ENCODE results near the gene LTB. TPM values are rescaled to one million over a fixed set of nuclear protein-coding genes. Genes with fewer than 3 reads are reported as not detected.

LTB gene
- total and polyA plus RNA-seq, 2 of the 13 experiments (the other 11 are each of a cell fraction or from before 2014, with no cell fraction given) = 0.09 to 0.22 TPM

DNA sequence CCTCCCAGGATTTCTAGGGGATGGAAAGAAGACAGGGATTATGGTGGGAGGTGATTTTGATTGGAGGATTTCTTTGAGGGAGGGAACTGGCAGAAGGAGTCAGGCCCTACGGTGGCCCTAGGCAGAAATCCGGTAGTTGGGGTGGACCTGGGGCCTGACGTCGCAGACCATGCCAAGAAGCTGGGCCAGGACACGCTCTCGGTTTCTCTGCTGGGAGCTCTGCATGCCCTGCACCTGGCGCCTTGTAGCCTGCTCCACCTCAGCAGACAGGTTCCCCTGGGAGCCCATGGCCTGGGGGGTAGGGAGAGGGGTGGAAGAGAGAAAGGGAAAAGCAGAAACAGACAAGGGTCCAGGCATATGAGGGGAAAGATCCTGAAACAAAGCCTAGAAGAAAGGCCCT is 36.9 kb downstream of the LTB start:
- Histone ChIP-seq H3K27me3 (ENCODE audit: control insufficient read depth in 1 of 2, insufficient read depth in 2 of 2, low read length in 2 of 2) (no peaks in the 10 kb centered on the region; a peak in 2 of 5 replicates), H3K9me3 (ENCODE audit: low read length) (no peaks in the 10 kb centered on the region), H4K20me1 (ENCODE audit: insufficient read depth, low read length) (peaks cover 8% of the 10 kb centered on the region), H3K9ac (ENCODE audit: insufficient read depth, low read depth, low read length) (no peak overlapping the region), H3K4me3 (replicated peaks in 1 of 3; ENCODE audit: insufficient read depth in 1 of 3, low read depth in 2 of 3, low read length in 3 of 3) (no peak overlapping the region), H3K27ac (ENCODE audit: extremely low read length, insufficient read depth, low read length) (no peak overlapping the region), H3K79me2 (ENCODE audit: insufficient read depth, low read length) (peaks cover 34% of the 10 kb centered on the region), H3K4me2 (ENCODE audit: low read depth, low read length) (no peak overlapping the region), H3K36me3 (replicated peaks in 1 of 2; ENCODE audit: control insufficient read depth in 1 of 2, insufficient read depth in 2 of 2, low read length in 2 of 2) (peaks cover under 1 to 9% of the 10 kb centered on the region in 2 experiments), H2AFZ (ENCODE audit: low read length) (no peak overlapping the region), H3K4me1 (ENCODE audit: insufficient read depth, low read length) (peaks cover 46% of the 10 kb centered on the region)
- TF ChIP-seq ZNF367 (CRISPR knock-in tag; IDR thresholded peaks at IDR 0.05; ENCODE audit: borderline replicate concordance) = no peak
- TF ChIP-seq, protein P1, sequence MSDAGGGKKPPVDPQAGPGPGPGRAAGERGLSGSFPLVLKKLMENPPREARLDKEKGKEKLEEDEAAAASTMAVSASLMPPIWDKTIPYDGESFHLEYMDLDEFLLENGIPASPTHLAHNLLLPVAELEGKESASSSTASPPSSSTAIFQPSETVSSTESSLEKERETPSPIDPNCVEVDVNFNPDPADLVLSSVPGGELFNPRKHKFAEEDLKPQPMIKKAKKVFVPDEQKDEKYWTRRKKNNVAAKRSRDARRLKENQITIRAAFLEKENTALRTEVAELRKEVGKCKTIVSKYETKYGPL (CRISPR knock-in tag; IDR thresholded peaks at IDR 0.05) = no peak
- no peak for TF ChIP-seq ARID2 (CRISPR knock-in tag; IDR thresholded peaks at IDR 0.05; ENCODE audit: borderline replicate concordance)
- no peak for TF ChIP-seq EZH2 (conservative IDR thresholded peaks at IDR 0.05; ENCODE audit: low read depth, low read length)
- TF ChIP-seq, protein P2, sequence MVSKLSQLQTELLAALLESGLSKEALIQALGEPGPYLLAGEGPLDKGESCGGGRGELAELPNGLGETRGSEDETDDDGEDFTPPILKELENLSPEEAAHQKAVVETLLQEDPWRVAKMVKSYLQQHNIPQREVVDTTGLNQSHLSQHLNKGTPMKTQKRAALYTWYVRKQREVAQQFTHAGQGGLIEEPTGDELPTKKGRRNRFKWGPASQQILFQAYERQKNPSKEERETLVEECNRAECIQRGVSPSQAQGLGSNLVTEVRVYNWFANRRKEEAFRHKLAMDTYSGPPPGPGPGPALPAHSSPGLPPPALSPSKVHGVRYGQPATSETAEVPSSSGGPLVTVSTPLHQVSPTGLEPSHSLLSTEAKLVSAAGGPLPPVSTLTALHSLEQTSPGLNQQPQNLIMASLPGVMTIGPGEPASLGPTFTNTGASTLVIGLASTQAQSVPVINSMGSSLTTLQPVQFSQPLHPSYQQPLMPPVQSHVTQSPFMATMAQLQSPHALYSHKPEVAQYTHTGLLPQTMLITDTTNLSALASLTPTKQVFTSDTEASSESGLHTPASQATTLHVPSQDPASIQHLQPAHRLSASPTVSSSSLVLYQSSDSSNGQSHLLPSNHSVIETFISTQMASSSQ (IDR thresholded peaks at IDR 0.05; ENCODE audit: low read depth) = no peak
- TF ChIP-seq, protein P2 (CRISPR knock-in tag; IDR thresholded peaks at IDR 0.05; ENCODE audit: borderline replicate concordance) = no peak
- no peak for TF ChIP-seq KAT7 (CRISPR knock-in tag; IDR thresholded peaks at IDR 0.05; ENCODE audit: borderline replicate concordance)
- TF ChIP-seq GRHL1 (CRISPR knock-in tag; conservative IDR thresholded peaks at IDR 0.05) = no peak
- TF ChIP-seq MXD4 (CRISPR knock-in tag; IDR thresholded peaks at IDR 0.05) = no peak
- in situ Hi-C loops (cut with HindIII; ENCODE audit: extremely low pct_ligation_motif_present, low pct_unique_long_range_greater_than_20kb) (loop anchor here (5.0 kb wide), 1 partner anchor 52 kb away; no protein-coding TSS in a partner anchor), intact Hi-C loops (cut with micrococcal nuclease; ENCODE audit: unreplicated experiment) (loop anchor here (5.0 to 10.0 kb wide), 2 partner anchors 37 to 110 kb away; partner anchors contain the start of genes APOM, BAG6 and LTB)
- FAIRE-seq = no peak
- BruUV-seq (replicated peaks) = no TSS peak
- POLR2A ChIA-PET = interaction anchor here (4.6 kb wide), 1 partner anchor 52 kb away, joined by 36 read pairs; no protein-coding TSS in a partner anchor
- CTCF ChIA-PET (ENCODE audit: low intra/inter-chr PET ratio, low total read pairs) = interaction anchor here (3.6 kb wide), 1 partner anchor 52 kb away, joined by 84 read pairs; no protein-coding TSS in a partner anchor
- WGBS (ENCODE audit: low lambda C conversion rate) = 47% methylated on average over 7 of the region's 7 CpGs
- no peak for ATAC-seq
- DNase-seq (ENCODE audit: low spot score) = no peak
